Stimulated activated CD8-positive, alpha-beta memory T cell treated with anti-CD3 and anti-CD28 coated beads, Interleukin-4, amount 100 ng/mL, for 48 hours (primary cell): ENCODE data around the gene NPAS4.
A peak's percentile ranks its signal among the peaks of the same experiment; 100 is the strongest.
"Not testable (repeated sequence)": the region's sequence is repeated elsewhere in the genome, so short reads cannot be mapped to it uniquely, and the experiment has no call there.

Experiments
- DNase-seq: peaks from one replicate; pipeline ENCODE4 v3.0.0-alpha.2; 2020

NPAS4 gene

DNA sequence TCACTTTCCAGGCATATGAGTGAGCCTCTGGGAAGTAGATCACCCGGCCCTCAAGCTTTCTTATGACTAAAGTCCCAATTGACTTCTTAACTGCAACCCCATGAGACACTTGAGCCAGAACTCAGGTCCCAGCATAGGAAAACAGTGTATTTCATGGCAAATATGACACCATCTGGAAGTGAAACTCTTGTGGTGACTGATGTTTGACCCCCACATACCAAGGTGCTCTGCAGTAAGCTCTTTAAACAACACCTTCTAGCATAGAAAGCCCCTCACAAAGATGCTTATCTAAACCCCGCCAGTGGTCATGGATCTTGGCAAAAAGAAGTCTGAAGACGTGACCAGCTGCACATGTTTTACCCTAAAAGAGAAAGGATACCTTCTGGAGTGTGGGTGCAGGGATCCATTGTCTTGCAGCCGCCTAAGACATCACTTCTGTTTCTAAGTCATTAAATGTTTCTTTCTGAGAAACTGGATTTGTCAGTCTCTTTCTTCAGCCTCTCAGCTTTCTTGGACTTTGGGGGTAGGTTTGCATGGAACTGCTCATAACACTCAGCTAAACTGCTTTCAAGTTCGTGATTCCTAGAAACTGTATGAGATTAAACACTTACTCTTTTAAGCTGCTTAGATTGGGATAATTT, 38.4 kb downstream of the NPAS4 start:
- no peak for DNase-seq

GRCh38 chr11:66462010-66462409, 41.2 kb downstream of the NPAS4 start:
- no peak for DNase-seq

GRCh38 chr11:66462911-66463310, 42.1 kb downstream of the NPAS4 start:
- no peak for DNase-seq

GRCh38 chr11:66464116-66464515, 43.3 kb downstream of the NPAS4 start:
- DNase-seq: not testable (repeated sequence)

GRCh38 chr11:66464916-66465315, 44.1 kb downstream of the NPAS4 start:
- DNase-seq: no peak

- no peak for DNase-seq
These were observed 44.8 kb downstream of the NPAS4 start for GRCh38 chr11:66465373-66466224.

- peak; percentile 98 for DNase-seq
These were observed 45.6 kb downstream of the NPAS4 start, which contains the start of gene PELI3 for GRCh38 chr11:66466225-66467033. TSS of gene PELI3 (plus strand) at chr11:66466905. CDS start at chr11:66468129, 1,224 bp downstream.

GRCh38 chr11:66467034-66467659, 46.3 kb downstream of the NPAS4 start:
- no peak for DNase-seq

- DNase-seq: no peak
These were observed 46.9 kb downstream of the NPAS4 start for GRCh38 chr11:66467756-66468155.

GRCh38 chr11:66468691-66469090, 47.9 kb downstream of the NPAS4 start:
- DNase-seq: no peak

GRCh38 chr11:66469441-66469840, 48.6 kb downstream of the NPAS4 start:
- DNase-seq: no peak

GRCh38 chr11:66470015-66470414, 49.2 kb downstream of the NPAS4 start:
- no peak for DNase-seq

DNA sequence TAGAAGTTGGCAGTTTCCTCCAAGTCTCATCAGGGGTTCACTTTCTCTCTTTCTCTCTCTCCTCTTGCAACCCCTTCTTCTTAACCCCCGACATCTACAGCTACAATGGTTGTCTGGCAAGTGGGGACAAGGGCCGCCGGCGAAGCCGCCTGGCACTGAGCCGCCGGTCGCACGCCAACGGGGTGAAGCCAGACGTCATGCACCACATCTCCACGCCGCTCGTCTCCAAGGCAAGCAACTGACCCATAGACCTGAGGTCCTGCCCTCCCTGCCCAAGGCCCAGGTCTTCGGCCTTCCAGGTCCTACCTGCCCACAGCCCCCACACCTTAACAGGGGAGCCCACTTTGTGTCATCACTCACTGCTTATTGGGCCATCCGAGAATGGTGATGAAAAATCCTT, 50.3 kb downstream of the NPAS4 start:
- DNase-seq: no peak

DNA sequence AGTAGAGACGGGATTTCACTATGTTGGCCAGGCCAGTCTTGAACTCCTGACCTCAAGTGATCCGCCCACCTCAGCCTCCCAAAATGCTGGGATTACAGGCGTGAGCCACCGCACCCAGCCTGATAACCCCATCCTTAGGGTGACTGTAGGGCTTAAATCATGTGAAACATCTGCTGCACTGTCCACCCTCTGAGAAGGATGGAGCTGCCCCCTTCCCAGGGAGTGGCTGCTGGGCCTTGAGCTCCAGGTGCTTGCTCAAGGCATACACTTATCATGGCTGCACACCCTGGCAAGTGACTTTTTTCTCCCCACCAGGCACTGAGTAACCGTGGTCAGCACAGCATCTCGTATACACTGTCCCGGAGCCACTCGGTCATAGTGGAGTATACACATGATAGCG, 51.2 kb downstream of the NPAS4 start:
- no peak for DNase-seq

- no peak for DNase-seq
These were observed 52.3 kb downstream of the NPAS4 start for GRCh38 chr11:66473167-66473566.

DNA sequence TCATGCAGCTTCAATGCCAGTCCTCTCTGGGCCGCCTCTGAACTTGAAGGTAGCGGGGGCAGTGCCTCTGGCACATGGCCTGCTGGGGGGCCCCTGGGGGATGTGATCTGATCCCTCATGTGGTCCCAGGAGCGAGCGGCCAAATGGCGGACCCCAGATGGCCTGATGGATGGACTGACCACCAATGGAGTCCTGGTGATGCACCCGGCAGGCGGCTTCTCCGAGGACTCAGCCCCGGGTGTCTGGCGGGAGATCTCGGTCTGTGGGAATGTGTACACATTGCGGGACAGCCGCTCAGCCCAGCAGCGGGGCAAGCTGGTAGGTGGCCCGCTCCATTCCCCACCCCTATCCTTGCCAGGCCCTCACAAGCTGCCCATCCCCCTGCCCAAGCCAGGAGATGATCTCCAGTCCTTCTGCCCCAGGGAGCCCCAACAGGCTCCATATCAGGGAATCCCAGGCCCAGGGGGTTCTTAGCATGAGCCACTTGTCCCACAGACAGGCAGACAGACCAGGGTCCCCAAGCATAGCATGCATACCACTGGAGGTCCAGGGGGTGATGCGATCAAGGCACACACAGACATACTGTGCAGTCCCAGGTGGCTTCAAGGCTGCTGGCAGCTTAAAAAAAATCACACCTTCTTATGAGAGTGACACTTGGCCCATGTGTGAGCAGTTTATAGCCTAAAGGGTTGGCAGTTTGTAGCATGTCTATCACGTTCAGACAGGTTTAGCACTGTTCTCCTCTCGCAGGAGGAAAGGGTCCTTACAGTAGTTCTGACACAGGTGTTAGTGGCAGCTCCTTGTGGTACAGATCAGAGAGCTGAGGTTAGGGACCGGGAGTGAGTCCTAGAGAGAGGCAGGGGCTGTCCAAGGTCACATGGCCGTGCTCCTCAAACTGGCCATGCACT, 53.0 kb downstream of the NPAS4 start:
- DNase-seq: no peak

DNA sequence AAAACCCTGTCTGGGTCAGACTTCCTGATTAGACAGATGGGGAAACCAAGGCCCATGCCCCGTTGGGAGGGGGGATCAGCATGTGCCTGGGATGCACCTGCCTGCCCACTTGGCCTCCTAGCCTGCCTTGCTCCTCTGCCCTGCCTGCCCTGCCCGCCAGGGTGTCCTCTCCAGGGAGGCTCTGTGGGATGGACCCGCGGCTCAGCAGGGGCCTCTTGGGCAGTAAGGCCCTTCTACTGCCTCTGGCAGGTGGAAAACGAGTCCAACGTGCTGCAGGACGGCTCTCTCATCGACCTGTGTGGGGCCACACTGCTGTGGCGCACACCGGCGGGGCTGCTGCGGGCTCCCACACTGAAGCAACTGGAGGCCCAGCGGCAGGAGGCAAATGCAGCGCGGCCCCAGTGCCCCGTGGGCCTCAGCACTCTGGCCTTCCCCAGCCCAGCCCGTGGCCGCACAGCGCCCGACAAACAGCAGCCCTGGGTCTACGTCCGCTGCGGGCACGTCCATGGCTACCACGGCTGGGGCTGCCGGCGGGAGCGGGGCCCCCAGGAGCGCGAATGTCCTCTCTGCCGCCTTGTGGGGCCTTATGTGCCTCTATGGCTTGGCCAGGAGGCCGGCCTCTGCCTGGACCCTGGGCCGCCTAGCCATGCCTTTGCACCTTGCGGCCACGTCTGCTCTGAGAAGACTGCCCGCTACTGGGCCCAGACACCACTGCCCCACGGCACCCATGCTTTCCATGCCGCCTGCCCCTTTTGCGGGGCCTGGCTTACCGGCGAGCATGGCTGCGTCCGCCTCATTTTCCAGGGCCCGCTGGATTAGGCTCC, 54.7 kb downstream of the NPAS4 start:
- no peak for DNase-seq
